Bronchial epithelial cell (primary cell): ENCODE measurements around the gene KCNK13. TPM values are rescaled to one million over a fixed set of nuclear protein-coding genes. Genes with fewer than 3 reads are reported as not detected.

Experiments used
- DNase-seq: peaks from one replicate; pipeline ENCODE4 v3.0.0-alpha.2; 2010; ENCODE audit warnings: low read depth
- FAIRE-seq: peaks from 2 replicates; lab custom pipeline; 2011; peaks lifted over from hg19 to GRCh38; lab: Jason Lieb, UNC
- H3K27me3 ChIP-seq: 2 replicates; pipeline ENCODE4 v1.5.1; 2011; ENCODE audit warnings: low read length; ENCODE audit not compliant: control insufficient read depth, insufficient read depth
- H3K36me3 ChIP-seq: 2 replicates; pipeline ENCODE4 v1.5.1; 2011; ENCODE audit warnings: low read length; ENCODE audit not compliant: control insufficient read depth, insufficient read depth
- H3K4me3 ChIP-seq: 2 replicates; pipeline ENCODE4 v1.5.1; 2011; ENCODE audit warnings: mild to moderate bottlenecking, low read depth, low read length, control low read depth
- total RNA-seq: library from RNA; depleted of rRNA; stranded (reverse); fragments of >200 nt; gene quantifications from 2 replicates; pipeline ENCODE4 v1.2.1, GENCODE V29; 2014
- TF ChIP-seq, protein P1 (sequence below): IDR thresholded peaks from 2 replicates; pipeline ENCODE4 v1.5.1; 2011; ENCODE audit warnings: mild to moderate bottlenecking, moderate library complexity, low read length, control low read depth, inconsistent platforms; ENCODE audit not compliant: insufficient read depth, severe bottlenecking

KCNK13 gene
- total RNA-seq, 1 donor from 2014 or later: not detected

DNA sequence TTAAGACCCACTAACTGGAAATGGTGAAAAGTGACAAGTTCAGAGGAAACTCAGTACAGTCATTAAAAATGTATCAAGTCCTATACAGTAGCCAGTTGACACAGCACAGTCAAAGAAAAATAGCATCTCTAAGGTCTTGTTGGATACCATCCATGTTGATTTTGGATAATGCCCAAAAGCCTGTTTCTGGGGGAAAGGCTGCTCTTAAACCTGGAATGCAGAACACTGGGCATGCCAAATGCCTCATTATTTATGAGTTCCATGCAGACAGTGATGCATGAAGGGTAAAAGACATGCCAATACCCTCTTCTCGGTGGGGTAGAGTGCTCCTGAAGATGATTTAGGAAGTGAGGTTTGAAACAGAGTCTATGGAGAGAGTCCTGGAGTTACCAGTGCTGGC is 29.6 kb downstream of the KCNK13 start:
- TF ChIP-seq, protein P1, sequence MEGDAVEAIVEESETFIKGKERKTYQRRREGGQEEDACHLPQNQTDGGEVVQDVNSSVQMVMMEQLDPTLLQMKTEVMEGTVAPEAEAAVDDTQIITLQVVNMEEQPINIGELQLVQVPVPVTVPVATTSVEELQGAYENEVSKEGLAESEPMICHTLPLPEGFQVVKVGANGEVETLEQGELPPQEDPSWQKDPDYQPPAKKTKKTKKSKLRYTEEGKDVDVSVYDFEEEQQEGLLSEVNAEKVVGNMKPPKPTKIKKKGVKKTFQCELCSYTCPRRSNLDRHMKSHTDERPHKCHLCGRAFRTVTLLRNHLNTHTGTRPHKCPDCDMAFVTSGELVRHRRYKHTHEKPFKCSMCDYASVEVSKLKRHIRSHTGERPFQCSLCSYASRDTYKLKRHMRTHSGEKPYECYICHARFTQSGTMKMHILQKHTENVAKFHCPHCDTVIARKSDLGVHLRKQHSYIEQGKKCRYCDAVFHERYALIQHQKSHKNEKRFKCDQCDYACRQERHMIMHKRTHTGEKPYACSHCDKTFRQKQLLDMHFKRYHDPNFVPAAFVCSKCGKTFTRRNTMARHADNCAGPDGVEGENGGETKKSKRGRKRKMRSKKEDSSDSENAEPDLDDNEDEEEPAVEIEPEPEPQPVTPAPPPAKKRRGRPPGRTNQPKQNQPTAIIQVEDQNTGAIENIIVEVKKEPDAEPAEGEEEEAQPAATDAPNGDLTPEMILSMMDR: no peak
- Histone ChIP-seq H3K36me3 (no peaks in the 10 kb centered on the region), H3K4me3 (no peak overlapping the region), H3K27me3 (no peaks in the 10 kb centered on the region)
- DNase-seq: no peak
- FAIRE-seq: no peak

DNA sequence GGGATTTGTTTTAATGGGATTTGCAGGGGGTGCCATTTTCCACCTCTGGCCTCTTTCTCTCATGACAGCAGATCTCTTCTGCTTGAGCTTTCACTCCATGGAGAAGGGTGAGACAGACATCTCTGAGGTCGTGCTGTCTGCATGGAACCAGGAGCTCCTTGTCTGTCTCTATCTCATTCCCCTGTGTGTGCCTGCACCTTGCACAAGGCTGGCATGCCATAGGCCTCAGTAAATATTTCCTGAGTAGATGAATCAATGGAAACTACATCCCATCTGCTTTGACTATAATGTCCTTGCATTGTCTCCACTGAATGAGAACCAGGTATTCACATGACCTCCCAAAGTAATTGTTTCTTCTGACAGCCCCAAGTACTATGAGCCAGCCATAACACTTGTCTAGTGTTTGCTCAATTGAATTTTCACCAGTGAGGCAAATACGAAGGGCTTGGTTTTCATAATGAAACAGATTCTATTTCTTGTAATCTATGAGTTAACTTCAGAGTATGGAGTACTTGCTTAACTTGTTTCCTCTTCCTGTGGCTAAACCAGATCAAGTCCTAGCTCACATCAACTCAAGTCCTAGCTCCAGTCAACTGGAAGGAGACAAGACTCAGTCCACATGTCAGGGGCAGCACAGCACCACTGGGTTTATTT is 32.3 kb downstream of the KCNK13 start:
- Histone ChIP-seq H3K36me3 (no peaks in the 10 kb centered on the region), H3K27me3 (no peaks in the 10 kb centered on the region), H3K4me3 (no peak overlapping the region)
- TF ChIP-seq, protein P1: no peak
- DNase-seq (no peak), FAIRE-seq (peak; percentile 13)

DNA sequence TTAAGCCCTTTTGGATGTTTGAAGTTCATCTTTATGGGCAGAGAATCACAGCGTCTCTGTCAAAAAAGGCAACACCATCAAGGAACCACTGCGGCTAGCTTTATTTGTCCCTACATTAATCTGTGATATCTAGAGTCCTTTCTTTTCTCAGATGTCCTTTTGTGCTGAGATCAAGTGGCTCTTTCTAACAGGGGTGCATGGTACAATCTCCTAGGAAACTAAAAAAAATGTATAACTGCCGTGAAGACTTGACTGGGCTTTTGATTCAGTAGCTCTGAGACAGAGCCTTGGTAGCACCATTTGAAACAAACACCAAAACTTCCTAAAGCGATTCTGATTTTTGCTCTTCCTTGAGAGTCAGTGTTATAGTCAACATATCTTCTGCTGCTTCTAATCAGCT is 33.3 kb downstream of the KCNK13 start:
- no peaks in the 10 kb centered on the region for H3K27me3 ChIP-seq
- no peak overlapping the region for H3K4me3 ChIP-seq
- DNase-seq (no peak), FAIRE-seq (no peak)
- TF ChIP-seq, protein P1: no peak
- no peaks in the 10 kb centered on the region for H3K36me3 ChIP-seq

DNA sequence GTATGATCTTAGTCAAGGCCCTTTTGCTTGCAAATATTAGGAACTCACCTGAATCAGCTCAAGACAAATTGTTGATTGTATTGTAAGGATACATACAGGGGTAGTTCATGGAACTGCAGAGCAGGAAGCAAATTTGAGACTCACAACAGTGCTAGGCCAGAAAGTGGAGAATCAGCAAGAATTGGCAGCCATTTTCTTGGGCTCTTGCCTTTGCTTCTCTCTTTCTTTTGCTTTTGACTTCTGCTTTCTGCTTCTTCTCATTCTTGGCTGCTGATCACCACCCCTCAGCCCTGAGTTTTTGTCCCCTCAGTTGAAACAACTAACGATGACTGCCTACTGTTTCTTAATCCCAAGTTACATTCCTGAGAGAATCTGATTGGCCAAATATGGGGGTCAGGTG is 34.8 kb downstream of the KCNK13 start:
- TF ChIP-seq, protein P1: no peak
- Histone ChIP-seq H3K4me3 (no peak overlapping the region), H3K36me3 (no peaks in the 10 kb centered on the region), H3K27me3 (no peaks in the 10 kb centered on the region)
- no peak for DNase-seq
- FAIRE-seq: no peak

DNA sequence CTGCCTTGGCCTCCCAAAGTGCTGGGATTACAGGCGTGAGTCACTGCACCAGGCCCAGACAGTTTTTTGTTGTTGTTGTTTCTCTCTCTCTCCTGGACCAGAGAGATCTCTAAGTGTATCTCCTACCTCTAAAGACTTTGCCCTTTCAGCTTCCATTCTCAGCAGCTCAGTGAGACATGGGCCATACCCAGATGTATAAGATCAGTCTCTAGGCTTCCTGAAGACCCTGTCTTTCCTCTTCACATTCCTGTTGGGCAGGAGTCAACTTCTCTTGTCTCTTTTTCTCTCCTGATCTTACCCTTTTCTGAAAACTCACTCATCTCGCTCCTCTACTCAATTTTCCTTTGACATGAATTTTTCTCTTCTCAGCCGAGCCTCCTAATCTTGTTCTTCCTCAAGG is 42.0 kb downstream of the KCNK13 start:
- TF ChIP-seq, protein P1: no peak
- H3K4me3 ChIP-seq: no peak overlapping the region
- DNase-seq: peak; percentile 34
- H3K36me3 ChIP-seq: no peaks in the 10 kb centered on the region
- no peak for FAIRE-seq
- no peaks in the 10 kb centered on the region for H3K27me3 ChIP-seq

DNA sequence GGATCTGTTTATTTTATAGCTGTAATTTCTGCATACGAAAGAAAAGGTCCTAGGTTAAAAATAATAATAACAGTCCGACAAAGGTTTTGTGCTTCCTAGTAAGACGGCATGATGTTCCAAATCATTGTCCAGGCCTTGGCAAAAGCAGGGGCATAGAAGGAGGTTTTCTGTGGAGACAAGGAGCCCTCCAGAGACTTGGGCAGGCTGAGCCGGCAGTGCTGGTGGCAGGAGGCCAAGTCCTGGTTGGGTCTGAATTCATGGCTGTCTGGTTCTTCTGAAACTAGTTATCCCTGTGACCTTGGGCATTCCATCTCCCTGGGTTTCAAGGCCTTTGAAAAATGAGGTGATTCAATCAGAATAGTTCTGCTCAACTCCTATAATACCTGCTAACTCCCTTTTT is 44.0 kb downstream of the KCNK13 start:
- Histone ChIP-seq H3K27me3 (no peaks in the 10 kb centered on the region), H3K4me3 (no peak overlapping the region), H3K36me3 (no peaks in the 10 kb centered on the region)
- TF ChIP-seq, protein P1: no peak
- FAIRE-seq (no peak), DNase-seq (no peak)
